GM12801 (cell line): ENCODE measurements around the gene FSIP1.

Source experiments
- TF ChIP-seq, protein P1 (sequence below): IDR thresholded peaks from one replicate; pipeline ENCODE4 v1.5.1; 2011; ENCODE audit warnings: control low read depth; ENCODE audit not compliant: insufficient read length; ENCODE audit errors: extremely low read depth

Gene FSIP1

DNA sequence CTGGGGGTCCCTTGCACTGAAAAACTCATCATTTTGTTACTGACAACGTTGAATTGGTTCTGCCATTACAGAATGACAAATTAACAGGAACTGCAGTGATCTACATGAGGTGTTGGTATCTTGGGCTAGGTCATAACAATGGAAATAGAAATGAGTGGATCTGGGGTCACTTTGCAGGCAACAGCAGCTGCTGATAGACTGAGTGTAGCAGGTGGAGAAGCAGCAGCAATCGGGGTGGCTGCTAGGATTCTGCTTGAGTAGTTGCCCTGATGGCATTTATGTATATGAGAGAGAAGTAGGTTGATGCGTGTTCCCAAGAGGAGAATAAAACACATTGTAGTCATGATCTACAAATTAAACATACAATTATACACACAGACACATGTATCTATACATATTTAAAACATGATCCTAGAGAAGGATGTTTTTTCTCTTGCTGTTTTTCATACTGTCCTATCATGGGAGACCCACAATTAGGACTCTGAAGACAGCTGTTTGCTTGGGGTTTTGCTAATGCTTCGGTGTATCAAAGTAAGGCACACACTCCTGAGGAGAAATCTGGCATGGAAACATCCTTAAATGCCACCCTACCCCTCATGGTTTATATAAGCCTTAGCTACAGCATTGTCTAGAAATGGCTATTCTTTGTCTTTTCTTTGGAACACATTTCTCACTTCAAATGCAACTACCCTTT lies 217.5 kb downstream of the FSIP1 start:
- TF ChIP-seq, protein P1, sequence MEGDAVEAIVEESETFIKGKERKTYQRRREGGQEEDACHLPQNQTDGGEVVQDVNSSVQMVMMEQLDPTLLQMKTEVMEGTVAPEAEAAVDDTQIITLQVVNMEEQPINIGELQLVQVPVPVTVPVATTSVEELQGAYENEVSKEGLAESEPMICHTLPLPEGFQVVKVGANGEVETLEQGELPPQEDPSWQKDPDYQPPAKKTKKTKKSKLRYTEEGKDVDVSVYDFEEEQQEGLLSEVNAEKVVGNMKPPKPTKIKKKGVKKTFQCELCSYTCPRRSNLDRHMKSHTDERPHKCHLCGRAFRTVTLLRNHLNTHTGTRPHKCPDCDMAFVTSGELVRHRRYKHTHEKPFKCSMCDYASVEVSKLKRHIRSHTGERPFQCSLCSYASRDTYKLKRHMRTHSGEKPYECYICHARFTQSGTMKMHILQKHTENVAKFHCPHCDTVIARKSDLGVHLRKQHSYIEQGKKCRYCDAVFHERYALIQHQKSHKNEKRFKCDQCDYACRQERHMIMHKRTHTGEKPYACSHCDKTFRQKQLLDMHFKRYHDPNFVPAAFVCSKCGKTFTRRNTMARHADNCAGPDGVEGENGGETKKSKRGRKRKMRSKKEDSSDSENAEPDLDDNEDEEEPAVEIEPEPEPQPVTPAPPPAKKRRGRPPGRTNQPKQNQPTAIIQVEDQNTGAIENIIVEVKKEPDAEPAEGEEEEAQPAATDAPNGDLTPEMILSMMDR = no peak

GRCh38 chr15:39558421-39558820 lies 224.2 kb downstream of the FSIP1 start:
- TF ChIP-seq, protein P1 = no peak

DNA sequence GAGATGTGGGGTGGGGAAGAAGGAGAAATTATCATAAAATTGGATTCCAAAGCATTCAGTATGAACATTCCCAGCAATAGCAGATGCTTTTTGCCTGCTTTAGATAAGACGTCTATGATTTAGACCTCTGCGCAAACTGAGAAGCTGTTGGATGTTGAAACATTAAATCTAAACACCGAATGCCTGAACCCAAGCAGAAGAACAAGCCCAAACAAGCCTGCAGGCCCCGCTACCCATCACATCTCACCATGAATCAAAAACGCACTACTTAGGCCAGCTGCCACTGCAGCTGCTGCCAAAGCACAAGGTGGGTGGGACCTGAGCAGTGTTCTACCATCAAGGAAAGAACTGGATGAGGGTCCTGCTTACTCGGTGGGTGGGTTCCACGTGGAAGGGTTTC lies 226.2 kb downstream of the FSIP1 start:
- TF ChIP-seq, protein P1 = no peak

DNA sequence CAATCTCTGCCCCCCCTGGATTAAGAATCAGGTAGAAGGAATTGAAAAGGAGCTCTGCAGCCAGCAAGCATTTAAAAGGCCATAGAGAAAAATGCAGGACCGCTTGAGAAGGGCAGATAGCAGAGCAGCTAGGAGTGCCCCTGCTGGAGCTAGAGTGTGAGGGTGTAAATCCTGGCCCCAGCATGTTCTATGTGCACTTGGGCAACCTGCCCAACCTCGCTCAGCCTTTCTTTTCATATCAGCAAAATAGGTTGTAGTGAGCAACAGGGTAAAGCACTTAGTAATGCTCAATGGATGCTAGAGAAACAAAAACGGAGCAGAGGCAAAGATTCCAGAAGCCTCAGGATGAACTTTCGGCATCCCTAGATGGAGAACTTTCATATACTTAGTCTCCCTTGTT lies 226.8 kb downstream of the FSIP1 start:
- TF ChIP-seq, protein P1 = no peak

DNA sequence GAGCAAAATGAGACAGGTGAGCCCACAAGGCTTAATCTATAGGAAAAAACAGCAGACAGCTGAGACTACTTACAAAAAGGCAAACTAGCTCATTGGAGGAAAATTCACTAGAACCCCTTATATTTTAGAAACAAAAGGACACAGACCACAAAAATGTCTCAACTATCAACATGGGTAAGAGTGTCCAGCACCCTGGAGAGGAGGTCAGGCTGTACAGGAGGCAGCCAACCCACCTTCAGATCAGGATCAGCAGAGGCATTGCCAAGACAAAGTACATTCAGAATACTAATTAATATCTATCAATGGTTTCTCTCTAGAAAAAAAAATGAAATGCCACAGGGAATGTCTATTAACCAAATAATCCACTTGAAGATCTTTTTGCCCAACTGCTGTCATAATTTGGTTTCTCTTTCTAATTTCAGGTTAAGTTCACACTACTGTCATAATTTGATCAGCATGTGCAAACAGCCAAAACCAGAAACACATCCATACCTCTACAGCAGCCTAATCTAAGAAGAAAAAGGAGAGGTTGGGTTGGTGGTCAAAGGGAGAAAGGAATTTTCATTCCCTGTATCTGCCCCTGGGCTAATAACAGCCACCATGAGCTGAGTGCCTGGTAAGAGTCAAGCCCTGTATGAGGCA lies 227.8 kb downstream of the FSIP1 start:
- TF ChIP-seq, protein P1 = no peak

GRCh38 chr15:39553947-39554693 lies 228.5 kb downstream of the FSIP1 start:
- TF ChIP-seq, protein P1 = no peak

- TF ChIP-seq, protein P1 = no peak
Measured at GRCh38 chr15:39552556-39552955, 230.1 kb downstream of the FSIP1 start.
